H1 (cell line): ENCODE data around the gene TSPAN3. TPM values are rescaled to one million over a fixed set of nuclear protein-coding genes. Genes with fewer than 3 reads are reported as not detected.
A peak's percentile ranks its signal among the peaks of the same experiment; 100 is the strongest.

Source experiments
- ATF3 ChIP-seq: IDR thresholded peaks from 2 replicates; pipeline ENCODE4 v1.6.1; 2011; ENCODE audit warnings: low read depth, mild to moderate bottlenecking, low read length; ENCODE audit not compliant: insufficient read depth
- BCL11A ChIP-seq, 2 experiments: IDR thresholded peaks; one replicate each; pipeline ENCODE4 v1.6.1; 2011; ENCODE audit warnings: low read depth in 2 of 2, low read length in 2 of 2, mild to moderate bottlenecking in 2 of 2
- CHD2 ChIP-seq: IDR thresholded peaks from 2 replicates; pipeline ENCODE4 v1.6.1; 2012; ENCODE audit warnings: low read length, improper control_type of control experiment
- CREB1 ChIP-seq: IDR thresholded peaks from 2 replicates; pipeline ENCODE4 v1.6.1; 2012; ENCODE audit warnings: inconsistent platforms
- CTCF ChIP-seq, 3 experiments: IDR thresholded peaks; 1 replicate in 2 of 3; 2 replicates in 1 of 3; pipeline versions ENCODE4 v1.5.1 to v1.6.1; 2011; ENCODE audit warnings: low read length in 3 of 3, mild to moderate bottlenecking in 3 of 3, inconsistent platforms in 2 of 3, low read depth in 1 of 3, moderate library complexity in 1 of 3; ENCODE audit not compliant: insufficient read depth in 1 of 3; ENCODE audit errors: control extremely low read depth in 1 of 3
- E2F6 ChIP-seq: IDR thresholded peaks from 2 replicates; pipeline ENCODE4 v1.6.1; 2012; ENCODE audit warnings: inconsistent platforms
- EZH2 ChIP-seq: fragments of 200-600 bp; sonication (generic); IDR thresholded peaks from 2 replicates; pipeline ENCODE4 v1.7.1; 2012; ENCODE audit warnings: low read depth, mild to moderate bottlenecking, moderate library complexity, low read length, inconsistent platforms; ENCODE audit not compliant: severe bottlenecking
- FOSL1 ChIP-seq: IDR thresholded peaks from 2 replicates; pipeline ENCODE4 v1.6.1; 2011; ENCODE audit warnings: mild to moderate bottlenecking, low read depth, low read length, moderate library complexity; ENCODE audit not compliant: insufficient read depth
- GTF2F1 ChIP-seq: IDR thresholded peaks from 2 replicates; pipeline ENCODE4 v1.6.1; 2012; ENCODE audit warnings: low read depth, low read length, improper control_type of control experiment, borderline replicate concordance
- MAX ChIP-seq: IDR thresholded peaks from 2 replicates; pipeline ENCODE4 v1.6.1; 2012; ENCODE audit warnings: inconsistent platforms
- POLR2A ChIP-seq, 2 experiments: IDR thresholded peaks; 1 replicate in 1 of 2; 2 replicates in 1 of 2; pipeline ENCODE4 v1.6.1; 2011; ENCODE audit warnings: low read depth in 2 of 2, low read length in 2 of 2, mild to moderate bottlenecking in 2 of 2; ENCODE audit errors: control extremely low read depth in 1 of 2
- SIRT6 ChIP-seq: IDR thresholded peaks from one replicate; pipeline ENCODE4 v1.7.1; 2012; ENCODE audit warnings: low read length, inconsistent platforms
- SP1 ChIP-seq: IDR thresholded peaks from 2 replicates; pipeline ENCODE4 v1.6.1; 2011; ENCODE audit warnings: low read depth, low read length
- TAF7 ChIP-seq: optimal IDR thresholded peaks from 2 replicates; pipeline ENCODE3; 2011; ENCODE audit warnings: low read depth, mild to moderate bottlenecking, inconsistent platforms, low read length, moderate library complexity, borderline replicate concordance
- TCF12 ChIP-seq: IDR thresholded peaks from 2 replicates; pipeline ENCODE4 v1.6.1; 2011; ENCODE audit warnings: low read depth, mild to moderate bottlenecking, low read length
- polyA plus RNA-seq, 7 experiments: library from polyadenylated mRNA; depleted of rRNA in 3 of 7; stranded (reverse) in 5 of 7; unstranded in 2 of 7; fragments of >200 nt in 5 of 7; fragments of 200-250 nt in 2 of 7; gene quantifications; 1 replicate in 5 of 7; 2 replicates in 1 of 7; 4 replicates in 1 of 7; pipeline versions ENCODE4 v1.2.1 to v1.2.3, GENCODE V29; 2011 to 2013; ENCODE audit warnings: missing spikeins in 2 of 7, mixed read lengths in 2 of 7
- total RNA-seq: library from RNA; stranded (reverse); fragmentation: NEBNext Ultra II Directional; extraction: Animal tissue kit (Norgen Biotek cat#: 25700); gene quantifications from 2 replicates; pipeline ENCODE4 v1.2.1, GENCODE V29; 2021

TSPAN3 gene
- total and polyA plus RNA-seq, 2 of the 8 experiments (the other 6 are each of a cell fraction or from before 2014, with no cell fraction given) = 107 to 238 TPM

- TF ChIP-seq FOSL1 (no peak), CTCF (IDR thresholded peaks at IDR 0.05; ENCODE audit: control extremely low read depth in 1 of 3, insufficient read depth in 1 of 3, low read depth in 1 of 3, low read length in 3 of 3) (no peak), POLR2A (IDR thresholded peaks at IDR 0.05; ENCODE audit: control extremely low read depth in 1 of 2, low read depth in 2 of 2, low read length in 2 of 2) (peak; percentile 90), ATF3 (no peak), CHD2 (0 out of 2 replicates have a peak, but pooled peaks have one; percentile 19), SP1 (peak; percentile 80; the same call in 1 of the 2 replicates), TCF12 (no peak), BCL11A (IDR thresholded peaks at IDR 0.05; ENCODE audit: low read depth in 2 of 2, low read length in 2 of 2) (no peak), SIRT6 (no peak), E2F6 (peak; percentile 71), GTF2F1 (peak; percentile 65; the same call in 1 of the 2 replicates), EZH2 (peak; percentile 41), TAF7 (no peak), CREB1 (peak; percentile 66), MAX (peak; percentile 75)
These were observed at the start of gene TSPAN3 (continued) for GRCh38 chr15:77070495-77071304.
